Measurements from ENCODE around the gene SIK3.
"Not testable (repeated sequence)": the region's sequence is repeated elsewhere in the genome, so short reads cannot be mapped to it uniquely, and the experiment has no call there.

Gene SIK3

GRCh38 chr11:117050121-117050520, 48.1 kb downstream of the SIK3 start:
- in situ Hi-C loops (cut with MboI; ENCODE audit: low sequenced_read_pairs), result not testable (repeated sequence)

GRCh38 chr11:117046627-117047026, 51.6 kb downstream of the SIK3 start:
- in situ Hi-C loops (cut with MboI; ENCODE audit: low sequenced_read_pairs), result not testable (repeated sequence)

GRCh38 chr11:117045956-117046355, 52.3 kb downstream of the SIK3 start:
- in situ Hi-C loops (cut with MboI; ENCODE audit: low sequenced_read_pairs), result no loop called here

- in situ Hi-C loops (cut with MboI; ENCODE audit: low sequenced_read_pairs), result no loop called here
These were observed 53.0 kb downstream of the SIK3 start for GRCh38 chr11:117045196-117045595.

DNA sequence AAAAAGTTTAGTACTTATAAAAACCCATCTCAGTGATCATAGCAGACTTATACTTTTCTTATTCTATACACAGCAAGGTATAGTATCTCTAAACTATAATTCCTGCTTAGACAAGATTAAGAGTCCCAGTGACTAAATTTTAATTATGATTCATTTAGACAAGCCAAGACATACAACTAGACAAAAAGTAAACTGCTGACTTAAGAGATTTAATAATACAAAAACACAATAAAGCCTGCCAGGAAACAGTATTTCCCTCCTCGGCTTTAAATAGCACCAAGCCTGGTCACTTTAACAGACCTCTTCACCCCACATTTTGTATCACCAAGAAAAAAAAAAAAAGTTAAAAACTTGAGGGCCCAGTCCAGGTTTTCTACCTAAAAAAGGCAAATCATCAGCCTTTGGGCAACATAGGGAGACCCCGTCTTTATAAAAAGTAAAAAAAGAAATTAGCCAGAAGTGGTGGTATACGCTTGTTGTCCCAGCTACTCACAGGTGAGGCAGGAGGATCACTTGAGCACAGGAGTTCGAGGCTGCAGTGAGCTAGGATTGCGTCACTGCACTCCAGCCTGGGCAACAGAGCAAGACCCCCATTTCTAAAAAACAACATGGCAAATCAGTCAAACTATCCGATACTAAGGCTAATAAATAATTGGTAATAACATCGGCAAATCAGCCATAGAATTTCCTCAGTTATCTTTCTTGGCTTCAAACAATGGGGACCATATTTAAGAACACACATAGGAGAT, 53.8 kb downstream of the SIK3 start:
- in situ Hi-C loops (cut with MboI; ENCODE audit: low sequenced_read_pairs), result no loop called here

- in situ Hi-C loops (cut with MboI; ENCODE audit: low sequenced_read_pairs), result no loop called here
These were observed 55.5 kb downstream of the SIK3 start for GRCh38 chr11:117042689-117043088.

- in situ Hi-C loops (cut with MboI; ENCODE audit: low sequenced_read_pairs), result no loop called here
These were observed 58.3 kb downstream of the SIK3 start for GRCh38 chr11:117039900-117040299.

GRCh38 chr11:117039270-117039669, 59.0 kb downstream of the SIK3 start:
- in situ Hi-C loops (cut with MboI; ENCODE audit: low sequenced_read_pairs), result no loop called here

- in situ Hi-C loops (cut with MboI; ENCODE audit: low sequenced_read_pairs), result no loop called here
These were observed 60.3 kb downstream of the SIK3 start for GRCh38 chr11:117037975-117038350.

- in situ Hi-C loops (cut with MboI; ENCODE audit: low sequenced_read_pairs), result no loop called here
These were observed 60.8 kb downstream of the SIK3 start for GRCh38 chr11:117037279-117037974.

DNA sequence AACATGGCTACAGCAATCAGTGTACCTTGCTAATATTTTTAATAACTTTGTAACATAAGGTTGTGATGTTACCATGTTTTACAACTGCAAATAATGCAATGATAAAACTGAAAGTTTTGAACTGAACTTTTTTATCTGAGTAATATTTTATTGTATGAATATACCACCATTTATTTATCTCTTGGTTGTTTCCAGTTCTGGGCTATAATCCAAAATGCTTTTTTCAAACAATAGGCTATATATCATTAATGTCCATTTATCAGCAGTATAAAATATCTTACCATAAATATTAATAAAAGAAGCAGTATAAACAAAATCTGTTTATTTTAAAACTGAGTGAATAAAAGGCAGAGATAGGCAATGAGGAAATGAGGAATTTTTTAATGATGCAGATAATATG, 63.3 kb downstream of the SIK3 start:
- in situ Hi-C loops (cut with MboI; ENCODE audit: low sequenced_read_pairs), result no loop called here

DNA sequence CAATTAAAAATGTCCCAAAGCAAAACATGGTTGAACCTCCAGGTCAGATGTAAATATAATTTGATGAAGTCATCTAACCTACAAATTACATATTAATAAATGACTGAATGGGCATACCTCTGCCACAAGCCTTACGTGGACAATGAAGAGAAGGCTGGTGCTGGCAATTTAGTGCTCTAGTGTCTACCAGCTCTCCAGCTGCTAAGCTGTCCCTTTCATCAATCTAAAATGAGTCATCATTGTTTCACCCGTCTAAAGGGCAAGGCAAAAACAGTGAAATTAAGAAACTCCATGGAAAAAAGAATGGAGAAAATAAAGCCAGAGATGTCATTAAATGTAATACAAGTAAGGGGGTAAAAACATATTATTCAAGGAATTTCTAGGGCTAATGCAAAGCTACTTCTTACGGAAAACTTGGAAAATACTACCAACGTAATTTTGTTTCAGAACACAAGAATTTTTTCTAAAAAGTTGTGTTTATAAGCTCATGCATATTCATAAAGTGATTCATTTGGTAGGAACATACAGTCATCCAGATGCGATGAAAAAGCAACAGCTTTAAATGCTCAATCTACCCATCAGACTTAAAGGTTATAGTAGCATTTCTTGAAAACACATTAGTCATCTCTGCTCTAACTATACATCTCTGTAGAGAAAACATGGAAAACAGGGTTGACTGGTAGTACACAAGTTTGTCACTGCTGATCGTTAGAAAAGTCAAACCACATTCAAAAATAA, 71.5 kb downstream of the SIK3 start:
- in situ Hi-C loops (cut with MboI; ENCODE audit: low sequenced_read_pairs), result no loop called here

DNA sequence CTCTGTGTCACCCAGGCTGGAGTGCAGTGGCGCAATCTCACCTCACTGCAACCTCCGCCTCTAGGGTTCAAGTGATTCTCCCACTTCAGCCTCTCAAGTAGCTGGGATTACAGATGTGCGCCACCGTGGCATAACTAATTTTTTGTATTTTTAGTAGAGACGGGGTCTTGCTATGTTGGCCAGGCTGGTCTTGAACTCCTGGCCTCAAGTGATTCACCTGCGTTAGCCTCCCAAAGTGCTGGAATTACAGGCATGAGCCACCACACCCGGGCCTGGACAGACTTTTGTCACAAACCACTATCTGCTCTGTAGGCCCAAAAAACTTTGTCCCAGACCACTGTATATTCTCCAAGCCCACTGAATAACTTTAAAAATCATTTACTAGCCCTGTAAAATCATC, 74.5 kb downstream of the SIK3 start:
- in situ Hi-C loops (cut with MboI; ENCODE audit: low sequenced_read_pairs), result not testable (repeated sequence)

DNA sequence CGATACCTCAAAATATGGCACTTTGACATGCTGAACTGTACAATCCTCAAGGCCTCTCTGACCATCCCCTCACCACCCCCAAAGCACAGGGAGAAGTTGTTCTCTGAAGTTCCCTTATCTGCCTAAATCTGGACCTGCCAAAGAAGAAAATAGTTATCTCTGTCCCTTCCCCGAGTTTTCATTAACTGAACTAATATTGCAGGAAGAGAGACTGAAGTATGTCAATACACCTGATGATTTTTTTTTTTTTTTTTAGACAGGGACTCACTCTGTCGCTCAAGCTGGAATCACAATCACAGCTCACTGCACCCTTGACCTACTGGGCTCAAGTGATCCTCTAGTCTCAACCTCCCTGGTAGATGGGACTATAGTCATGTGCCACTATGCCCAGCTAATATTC, 75.0 kb downstream of the SIK3 start:
- in situ Hi-C loops (cut with MboI; ENCODE audit: low sequenced_read_pairs), result no loop called here

DNA sequence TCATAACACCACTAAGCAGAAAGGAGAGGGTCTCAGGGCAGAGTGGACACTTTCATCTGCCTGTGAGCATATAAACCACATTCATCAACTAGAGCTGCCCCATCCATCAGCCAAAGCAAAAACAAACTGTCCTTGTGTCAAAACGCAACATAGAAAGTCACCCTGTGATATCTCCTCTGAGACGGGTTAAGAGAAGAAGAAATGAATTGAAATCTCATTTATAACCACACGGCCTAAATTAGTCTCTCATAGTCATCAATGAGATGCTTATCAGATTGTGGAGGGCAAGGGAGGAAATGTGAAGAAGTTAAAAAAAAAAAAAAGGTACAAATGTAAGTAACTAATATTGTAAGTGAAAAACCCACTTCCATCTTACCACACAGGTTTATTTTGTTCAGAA, 75.7 kb downstream of the SIK3 start:
- in situ Hi-C loops (cut with MboI; ENCODE audit: low sequenced_read_pairs), result no loop called here

GRCh38 chr11:117020869-117021564, 77.2 kb downstream of the SIK3 start:
- in situ Hi-C loops (cut with MboI; ENCODE audit: low sequenced_read_pairs), result no loop called here

DNA sequence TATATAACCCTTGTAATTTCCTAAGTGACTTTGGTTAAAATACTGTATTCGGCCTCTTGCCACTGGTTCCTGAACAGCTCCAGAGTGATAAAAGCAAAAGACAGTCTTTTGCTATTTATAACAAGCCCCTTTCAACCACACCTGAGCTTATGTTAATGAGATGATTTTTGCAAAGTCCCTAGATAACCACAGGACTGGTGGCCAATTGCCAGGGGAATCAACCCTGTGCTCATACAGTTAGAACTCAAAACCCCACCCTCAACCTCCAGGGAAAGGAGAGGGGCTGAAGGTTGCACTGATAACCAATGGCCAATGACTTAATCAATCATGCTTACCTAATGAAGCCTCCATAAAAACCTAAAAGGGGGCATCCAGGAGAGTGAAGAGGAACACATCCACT, 77.9 kb downstream of the SIK3 start:
- in situ Hi-C loops (cut with MboI; ENCODE audit: low sequenced_read_pairs), result no loop called here

DNA sequence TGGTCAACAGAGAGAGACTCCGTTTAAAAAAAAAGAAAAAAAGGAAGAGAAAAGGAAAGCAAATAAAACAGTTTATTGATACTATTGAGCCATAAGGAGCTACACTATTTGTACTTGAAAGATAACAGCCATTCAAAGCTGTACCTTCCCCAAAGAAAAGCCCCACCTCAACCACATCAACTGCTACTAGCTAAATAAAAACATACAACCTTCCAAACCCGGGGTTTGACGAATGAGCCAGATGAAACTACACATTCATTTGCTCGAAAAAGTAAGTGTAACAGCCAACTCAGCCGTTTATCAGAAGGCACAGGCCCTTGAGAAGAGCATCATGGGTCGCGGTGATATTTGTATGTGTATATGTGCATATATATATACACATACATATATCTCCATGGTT, 78.4 kb downstream of the SIK3 start:
- in situ Hi-C loops (cut with MboI; ENCODE audit: low sequenced_read_pairs), result no loop called here

DNA sequence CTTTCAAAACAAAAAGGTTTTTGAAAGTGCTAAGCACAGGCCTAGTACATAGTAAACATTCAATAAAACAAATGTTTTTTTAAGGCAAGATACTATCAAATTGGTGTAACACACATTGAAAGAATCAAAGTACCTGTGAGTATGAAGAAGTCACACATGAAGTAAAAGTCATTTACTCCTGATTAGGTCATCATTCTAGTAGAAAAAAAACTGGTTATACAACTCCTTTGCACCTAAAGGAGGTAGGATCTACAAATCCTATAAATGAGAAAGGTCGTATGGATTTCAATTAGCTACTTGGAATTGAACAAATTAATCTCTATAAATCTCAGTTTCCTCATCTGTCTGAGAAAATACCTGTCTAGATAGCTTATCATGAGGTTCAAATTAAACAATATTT, 80.8 kb downstream of the SIK3 start:
- in situ Hi-C loops (cut with MboI; ENCODE audit: low sequenced_read_pairs), result no loop called here

DNA sequence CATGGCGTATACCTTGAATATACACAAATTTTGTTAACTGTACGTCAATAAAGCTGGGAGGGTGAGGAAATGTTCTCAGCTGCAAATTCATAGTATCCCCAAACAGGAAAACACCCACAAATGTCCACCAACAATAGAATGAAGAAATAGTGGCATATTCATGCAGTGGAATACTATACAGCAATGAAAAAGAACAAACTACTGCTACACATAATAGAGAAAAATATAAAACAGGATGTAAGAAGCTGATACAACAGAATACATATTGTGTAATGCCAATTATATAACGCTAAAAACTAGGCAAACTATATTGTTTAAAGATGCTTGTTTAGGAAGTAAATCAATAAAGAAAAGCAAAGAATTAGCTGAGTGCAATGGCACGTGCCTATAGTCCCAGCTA, 81.5 kb downstream of the SIK3 start:
- in situ Hi-C loops (cut with MboI; ENCODE audit: low sequenced_read_pairs), result no loop called here

DNA sequence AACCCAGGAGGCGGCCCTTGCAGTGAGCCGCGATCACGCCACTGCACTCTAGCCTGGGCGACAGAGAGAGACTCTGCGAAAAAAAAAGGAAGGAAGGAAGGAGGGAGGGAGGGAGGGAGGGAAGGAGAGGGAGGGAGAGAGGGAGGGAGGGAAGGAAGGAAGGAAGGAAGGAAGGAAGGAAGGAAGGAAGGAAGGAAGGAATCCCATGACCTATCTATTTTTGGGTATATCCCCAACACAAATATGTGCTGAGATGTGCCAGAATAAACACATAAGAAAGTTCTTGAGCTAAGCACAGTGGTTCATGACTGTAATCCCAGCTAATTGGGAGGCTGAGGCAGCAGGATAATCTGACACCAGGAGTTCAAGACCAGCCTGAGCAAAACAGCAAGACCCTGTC, 82.0 kb downstream of the SIK3 start:
- in situ Hi-C loops (cut with MboI; ENCODE audit: low sequenced_read_pairs), result no loop called here
